Endothelial cell of umbilical vein (primary cell): Measurements from ENCODE around the gene CXCR6.

Experiments used
- EZH2 ChIP-seq: IDR thresholded peaks from 2 replicates; pipeline ENCODE4 v1.6.1; 2012; ENCODE audit warnings: borderline replicate concordance, low read depth, mild to moderate bottlenecking, moderate library complexity, low read length, inconsistent platforms; ENCODE audit not compliant: severe bottlenecking
- GATA2 ChIP-seq: IDR thresholded peaks from 2 replicates; pipeline ENCODE4 v1.7.0; 2011; ENCODE audit warnings: low read depth, mild to moderate bottlenecking, moderate library complexity, mixed read lengths, low read length; ENCODE audit not compliant: insufficient read length, insufficient read depth
- POLR2AphosphoS5 ChIP-seq: IDR thresholded peaks from 2 replicates; pipeline ENCODE4 v1.6.1; 2012; ENCODE audit warnings: low read depth, mild to moderate bottlenecking, control low read depth, low read length, moderate library complexity; ENCODE audit not compliant: insufficient read depth
- TF ChIP-seq, protein P1 (sequence below), 2 donors: IDR thresholded peaks; 1 replicate in 1 of 2; 2 replicates in 1 of 2; pipeline ENCODE4 v1.5.1; 2011; ENCODE audit warnings: low read length in 2 of 2, mild to moderate bottlenecking in 2 of 2, moderate library complexity in 2 of 2, control low read depth in 1 of 2, inconsistent platforms in 1 of 2, low read depth in 1 of 2; ENCODE audit not compliant: insufficient read depth in 1 of 2; ENCODE audit errors: extremely low read depth in 1 of 2
- TF ChIP-seq, protein P2 (sequence below): IDR thresholded peaks from 2 replicates; pipeline ENCODE4 v1.6.1; 2011; ENCODE audit not compliant: insufficient read depth, insufficient read length

DNA sequence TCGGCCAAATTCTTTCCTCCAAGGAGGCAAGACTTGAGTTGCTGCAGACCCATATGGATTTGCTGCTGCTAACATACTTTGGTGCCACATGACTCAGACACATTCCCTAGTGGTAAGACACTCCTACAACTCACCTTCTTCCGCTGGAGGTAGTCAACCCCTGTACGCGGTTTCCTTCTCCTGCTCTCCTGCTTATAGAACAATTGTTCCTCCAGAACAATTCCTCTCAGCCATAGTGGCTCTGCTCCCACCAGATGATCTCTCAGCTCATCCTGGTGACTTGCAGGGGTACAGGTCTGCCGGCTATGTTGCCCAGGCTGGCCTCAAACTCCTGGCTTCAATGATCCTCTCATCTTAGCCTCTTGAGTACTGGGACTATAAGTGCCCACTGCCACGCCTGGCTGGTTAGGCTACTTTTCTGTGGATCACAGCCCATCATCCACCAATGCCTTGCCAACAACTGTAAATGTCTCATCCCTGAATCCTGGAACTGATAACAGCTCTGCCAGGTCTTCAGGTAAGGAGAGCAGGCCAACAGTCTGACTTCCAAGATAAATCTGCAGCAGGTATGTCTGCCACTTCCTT, 2.4 kb upstream of the CXCR6 start:
- TF ChIP-seq, protein P1, sequence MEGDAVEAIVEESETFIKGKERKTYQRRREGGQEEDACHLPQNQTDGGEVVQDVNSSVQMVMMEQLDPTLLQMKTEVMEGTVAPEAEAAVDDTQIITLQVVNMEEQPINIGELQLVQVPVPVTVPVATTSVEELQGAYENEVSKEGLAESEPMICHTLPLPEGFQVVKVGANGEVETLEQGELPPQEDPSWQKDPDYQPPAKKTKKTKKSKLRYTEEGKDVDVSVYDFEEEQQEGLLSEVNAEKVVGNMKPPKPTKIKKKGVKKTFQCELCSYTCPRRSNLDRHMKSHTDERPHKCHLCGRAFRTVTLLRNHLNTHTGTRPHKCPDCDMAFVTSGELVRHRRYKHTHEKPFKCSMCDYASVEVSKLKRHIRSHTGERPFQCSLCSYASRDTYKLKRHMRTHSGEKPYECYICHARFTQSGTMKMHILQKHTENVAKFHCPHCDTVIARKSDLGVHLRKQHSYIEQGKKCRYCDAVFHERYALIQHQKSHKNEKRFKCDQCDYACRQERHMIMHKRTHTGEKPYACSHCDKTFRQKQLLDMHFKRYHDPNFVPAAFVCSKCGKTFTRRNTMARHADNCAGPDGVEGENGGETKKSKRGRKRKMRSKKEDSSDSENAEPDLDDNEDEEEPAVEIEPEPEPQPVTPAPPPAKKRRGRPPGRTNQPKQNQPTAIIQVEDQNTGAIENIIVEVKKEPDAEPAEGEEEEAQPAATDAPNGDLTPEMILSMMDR (IDR thresholded peaks at IDR 0.05; ENCODE audit: extremely low read depth in 1 of 2, insufficient read depth in 1 of 2, low read depth in 1 of 2, low read length in 2 of 2) = no peak
- TF ChIP-seq EZH2 (no peak), GATA2 (no peak), POLR2AphosphoS5 (no peak)
- TF ChIP-seq, protein P2, sequence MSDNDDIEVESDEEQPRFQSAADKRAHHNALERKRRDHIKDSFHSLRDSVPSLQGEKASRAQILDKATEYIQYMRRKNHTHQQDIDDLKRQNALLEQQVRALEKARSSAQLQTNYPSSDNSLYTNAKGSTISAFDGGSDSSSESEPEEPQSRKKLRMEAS = no peak
